ENCODE data around the gene OR10G8.
A peak's percentile ranks its signal among the peaks of the same experiment; 100 is the strongest.
"Not testable (repeated sequence)": the region's sequence is repeated elsewhere in the genome, so short reads cannot be mapped to it uniquely, and the experiment has no call there.

Gene OR10G8, protein sequence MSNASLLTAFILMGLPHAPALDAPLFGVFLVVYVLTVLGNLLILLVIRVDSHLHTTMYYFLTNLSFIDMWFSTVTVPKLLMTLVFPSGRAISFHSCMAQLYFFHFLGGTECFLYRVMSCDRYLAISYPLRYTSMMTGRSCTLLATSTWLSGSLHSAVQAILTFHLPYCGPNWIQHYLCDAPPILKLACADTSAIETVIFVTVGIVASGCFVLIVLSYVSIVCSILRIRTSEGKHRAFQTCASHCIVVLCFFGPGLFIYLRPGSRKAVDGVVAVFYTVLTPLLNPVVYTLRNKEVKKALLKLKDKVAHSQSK

DNA sequence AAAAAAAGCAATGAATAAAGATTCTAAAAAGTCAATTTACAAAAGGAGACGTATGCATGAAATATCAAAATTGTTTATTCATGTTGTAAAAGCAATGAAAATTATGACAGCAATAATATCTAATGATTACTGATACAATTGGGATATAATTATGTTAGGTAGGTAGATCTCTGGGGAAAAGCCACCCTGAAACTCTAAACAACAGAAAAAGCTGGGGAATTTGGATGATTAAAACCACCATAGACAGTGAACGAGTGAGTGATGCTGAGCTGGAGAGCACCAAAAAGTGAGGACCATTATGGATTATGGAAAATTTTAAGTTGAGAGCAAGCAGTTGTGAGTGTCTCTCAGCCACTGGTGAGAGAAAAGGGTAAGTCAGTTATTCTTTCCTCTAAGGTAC lies at the start of gene OR10G8:
TSS of gene OR10G8 (plus strand) at position 301 of the 400 bp plus-strand sequence. CDS start 2,825 bp downstream, outside the sequence.
- H3K4me1 Mint-ChIP-seq: no peaks in the 10 kb centered on the region
- H3K9me3 Mint-ChIP-seq: no peaks in the 10 kb centered on the region
- H3K27ac Mint-ChIP-seq: no peak within 1 kb of the TSS
- H3K27me3 Mint-ChIP-seq: peaks cover 7% of the 10 kb centered on the region
- no peak for ATAC-seq
- H3K4me3 Mint-ChIP-seq: no peak within 1 kb of the TSS
- no peak for DNase-seq

DNA sequence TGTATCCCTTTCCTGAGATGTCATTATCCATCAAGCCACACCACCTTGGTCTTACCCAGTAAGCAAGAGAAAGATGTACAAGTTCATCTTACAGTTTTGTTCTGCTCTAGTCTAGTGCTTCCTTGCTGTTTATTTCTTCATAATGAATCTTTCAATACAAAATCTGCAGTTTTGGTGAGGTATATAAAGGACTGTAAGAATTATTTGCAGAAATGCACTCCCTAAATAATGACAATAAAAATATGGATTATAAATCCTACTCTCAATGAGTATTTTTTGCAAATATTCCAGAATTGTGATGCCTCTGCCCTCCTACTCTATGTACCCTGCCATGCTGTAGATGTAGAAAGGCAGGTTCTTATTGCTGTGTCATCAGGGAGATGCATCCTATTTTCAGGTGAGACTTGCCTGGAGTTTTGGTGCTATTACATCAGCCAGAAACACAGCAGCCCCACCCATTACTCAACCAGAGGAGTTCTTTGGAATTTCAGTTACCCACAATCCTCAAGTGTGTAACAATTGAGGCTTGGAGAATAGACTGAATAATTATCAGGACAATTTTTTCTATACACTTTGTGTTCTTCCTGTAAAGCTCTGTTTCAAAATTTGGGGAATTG lies 48.8 kb upstream of the OR10G8 start, which contains the start of gene OR10S1:
TSS of gene OR10S1 (minus strand) at position 51 of the 617 bp plus-strand sequence. CDS start 117 bp downstream, outside the sequence.
- DNase-seq (no peak), ATAC-seq (peak; percentile 23)
- H3K4me3 Mint-ChIP-seq: no peak within 1 kb of the TSS
- peaks cover 6 to 9% of the 10 kb centered on the region in 2 donors for H3K9me3 Mint-ChIP-seq
- no peaks in the 10 kb centered on the region for H3K27me3 Mint-ChIP-seq
- H3K27ac Mint-ChIP-seq: peak within 1 kb of the TSS in 1 of 2 donors; percentile 75
- H3K4me1 Mint-ChIP-seq: no peaks in the 10 kb centered on the region

DNA sequence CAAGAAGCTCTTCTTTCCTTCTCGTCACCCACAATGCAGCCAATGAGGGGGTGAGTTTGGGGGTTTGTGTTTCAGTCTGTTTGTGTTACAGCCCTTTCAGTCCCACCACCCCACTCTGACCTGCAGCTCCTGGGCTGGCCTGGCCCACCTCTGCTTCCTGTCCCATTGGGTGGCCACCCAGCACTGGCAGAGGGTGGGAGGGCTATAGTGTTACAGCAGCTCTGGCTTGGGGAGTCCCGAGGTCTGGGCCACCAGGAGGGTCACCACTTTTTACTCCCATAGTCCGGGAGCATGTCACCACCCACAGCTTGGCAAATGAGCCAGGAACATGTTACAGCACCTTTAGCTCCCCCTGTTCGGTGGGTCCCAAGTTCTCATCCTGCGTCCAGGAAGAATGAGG lies 47.3 kb upstream of the OR10G8 start:
- Mint-ChIP-seq H3K4me3 (no peak overlapping the region), H3K27ac (no peak overlapping the region), H3K4me1 (no peaks in the 10 kb centered on the region), H3K27me3 (no peaks in the 10 kb centered on the region), H3K9me3 (peaks cover 12 to 22% of the 10 kb centered on the region in 2 donors)
- no peak for DNase-seq
- peak; percentile 23 for ATAC-seq

DNA sequence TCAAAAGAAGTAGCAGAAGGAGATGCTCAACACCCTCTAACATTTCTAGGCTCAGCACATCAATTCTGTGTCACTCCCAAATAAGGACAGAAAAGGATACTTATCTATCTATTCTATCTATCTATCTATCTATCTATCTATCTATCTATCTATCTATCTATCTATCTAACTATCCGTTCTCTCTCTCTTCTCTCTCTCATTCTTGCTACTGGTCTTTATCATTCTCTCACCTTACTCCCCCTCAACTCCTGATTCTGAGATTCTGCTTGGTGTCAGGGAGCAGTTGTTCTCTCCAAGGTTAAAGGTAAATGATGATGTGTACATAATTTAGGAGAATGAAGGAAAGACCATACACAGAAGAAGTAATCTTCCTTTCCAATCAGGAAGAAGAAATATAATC lies 31.5 kb upstream of the OR10G8 start, which contains the start of gene OR10G6:
TSS of gene OR10G6 (minus strand) at position 43 of the 400 bp plus-strand sequence. CDS start at position 43, 0 bp downstream.
- Mint-ChIP-seq H3K9me3 (no peaks in the 10 kb centered on the region), H3K4me1 (no peaks in the 10 kb centered on the region), H3K27me3 (peaks cover 7% of the 10 kb centered on the region), H3K27ac (no peak within 1 kb of the TSS), H3K4me3 (no peak within 1 kb of the TSS)
- ATAC-seq (no peak), DNase-seq (no peak)

DNA sequence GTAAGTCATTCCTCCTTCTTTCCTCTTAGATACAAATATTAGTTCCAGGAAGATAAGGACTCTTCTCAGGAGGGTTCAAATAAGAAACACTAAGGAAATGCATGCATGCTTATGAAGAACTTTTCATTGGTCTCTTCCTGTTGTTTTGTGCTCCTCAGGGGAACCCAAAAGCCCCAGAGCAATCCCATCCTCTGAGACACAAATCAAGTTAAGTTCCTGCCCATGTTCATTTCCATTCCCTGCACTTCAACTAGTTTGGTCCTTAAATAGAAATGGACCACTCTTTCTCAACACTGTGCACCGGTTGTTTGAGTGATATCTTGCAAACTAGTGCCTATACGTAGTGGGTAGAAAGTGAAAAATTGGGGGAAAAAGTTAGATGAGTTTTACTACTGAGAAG lies 13.9 kb upstream of the OR10G8 start, which contains the start of gene OR10G4:
TSS of gene OR10G4 (plus strand) at position 301 of the 400 bp plus-strand sequence. CDS start 2,578 bp downstream, outside the sequence.
- Mint-ChIP-seq H3K4me3 (no peak within 1 kb of the TSS), H3K9me3 (no peaks in the 10 kb centered on the region), H3K27ac (no peak within 1 kb of the TSS), H3K27me3 (no peaks in the 10 kb centered on the region), H3K4me1 (no peaks in the 10 kb centered on the region)
- DNase-seq: no peak
- ATAC-seq: no peak

DNA sequence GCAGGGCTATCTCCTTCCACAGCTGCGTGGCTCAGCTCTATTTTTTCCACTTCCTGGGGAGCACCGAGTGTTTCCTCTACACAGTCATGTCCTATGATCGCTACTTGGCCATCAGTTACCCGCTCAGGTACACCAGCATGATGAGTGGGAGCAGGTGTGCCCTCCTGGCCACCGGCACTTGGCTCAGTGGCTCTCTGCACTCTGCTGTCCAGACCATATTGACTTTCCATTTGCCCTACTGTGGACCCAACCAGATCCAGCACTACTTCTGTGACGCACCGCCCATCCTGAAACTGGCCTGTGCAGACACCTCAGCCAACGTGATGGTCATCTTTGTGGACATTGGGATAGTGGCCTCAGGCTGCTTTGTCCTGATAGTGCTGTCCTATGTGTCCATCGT lies 10.8 kb upstream of the OR10G8 start:
- H3K27me3 Mint-ChIP-seq, H3K9me3 Mint-ChIP-seq, H3K27ac Mint-ChIP-seq, H3K4me3 Mint-ChIP-seq, DNase-seq, H3K4me1 Mint-ChIP-seq: not testable (repeated sequence)
- ATAC-seq: peak; percentile 45

DNA sequence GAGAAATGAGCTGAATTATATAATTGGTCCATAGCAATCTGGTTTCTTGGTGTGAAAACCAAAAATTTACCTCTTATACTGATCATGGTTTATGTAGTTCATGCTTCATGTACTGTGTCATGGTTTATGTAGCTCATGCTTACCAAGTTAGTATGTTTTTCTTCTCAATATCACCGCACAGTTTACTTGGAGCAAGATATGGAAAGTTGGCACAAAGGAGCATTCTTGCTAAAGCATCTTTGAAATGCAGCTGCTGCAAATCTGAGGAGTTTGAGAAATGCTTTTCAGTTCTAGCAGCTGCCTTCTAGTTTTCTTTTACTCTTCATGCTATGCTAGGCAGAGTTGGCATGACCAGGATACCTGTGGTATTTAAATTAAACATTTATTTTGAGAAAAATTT lies 10.1 kb downstream of the OR10G8 start:
- DNase-seq (no peak), ATAC-seq (no peak)
- H3K9me3 Mint-ChIP-seq: no peaks in the 10 kb centered on the region
- no peak overlapping the region for H3K4me3 Mint-ChIP-seq
- H3K27ac Mint-ChIP-seq: no peak overlapping the region
- H3K27me3 Mint-ChIP-seq: peaks cover 9% of the 10 kb centered on the region
- H3K4me1 Mint-ChIP-seq: no peaks in the 10 kb centered on the region

DNA sequence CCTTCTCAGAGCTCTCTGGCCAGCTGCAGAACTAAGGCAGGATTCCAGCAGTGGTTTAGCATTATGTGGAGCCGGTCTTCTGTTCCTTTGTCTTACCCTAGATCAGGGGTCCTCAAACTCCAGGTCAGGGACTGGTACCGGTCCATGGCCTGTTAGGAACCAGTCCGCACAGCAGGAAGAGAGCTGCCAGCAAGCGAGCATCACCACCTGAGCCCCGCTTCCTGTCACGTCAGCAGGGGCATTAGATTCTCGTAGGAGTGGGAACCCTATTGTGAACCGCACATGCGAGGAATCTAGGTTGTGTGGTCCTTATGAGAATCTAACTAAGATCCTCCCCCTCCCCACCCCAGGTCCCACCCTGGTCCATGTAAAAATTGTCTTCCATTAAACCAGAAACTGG lies 13.0 kb downstream of the OR10G8 start:
- Mint-ChIP-seq H3K4me1 (no peaks in the 10 kb centered on the region), H3K4me3 (no peak overlapping the region), H3K27me3 (peaks cover 9% of the 10 kb centered on the region), H3K9me3 (no peaks in the 10 kb centered on the region), H3K27ac (no peak overlapping the region)
- ATAC-seq: no peak
- DNase-seq: no peak

DNA sequence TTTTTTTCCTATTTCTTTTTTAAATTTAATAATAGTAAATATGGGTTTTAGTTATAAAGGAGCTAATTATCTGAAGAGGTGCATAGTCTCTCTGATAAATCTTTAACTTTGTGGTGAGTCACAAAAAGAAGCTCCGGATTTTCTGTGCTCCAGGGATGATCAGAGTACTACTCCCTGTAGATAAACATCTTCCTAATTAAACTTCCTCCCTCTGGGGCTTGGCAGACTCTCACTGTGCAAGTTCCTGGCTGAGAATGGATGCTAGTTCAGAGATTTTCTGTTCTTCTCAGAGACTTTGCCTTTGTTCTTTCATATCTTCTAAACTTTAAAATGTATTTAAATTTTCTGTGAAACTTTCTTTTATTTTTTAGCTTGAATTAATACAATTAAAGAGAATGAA lies 14.7 kb downstream of the OR10G8 start, which contains the start of gene OR10G7:
TSS of gene OR10G7 (minus strand) at position 72 of the 400 bp plus-strand sequence. CDS start 2,324 bp downstream, outside the sequence.
- Mint-ChIP-seq H3K4me3 (no peak within 1 kb of the TSS), H3K27ac (no peak within 1 kb of the TSS), H3K27me3 (peaks cover 9% of the 10 kb centered on the region), H3K4me1 (no peaks in the 10 kb centered on the region), H3K9me3 (no peaks in the 10 kb centered on the region)
- ATAC-seq: no peak
- no peak for DNase-seq

DNA sequence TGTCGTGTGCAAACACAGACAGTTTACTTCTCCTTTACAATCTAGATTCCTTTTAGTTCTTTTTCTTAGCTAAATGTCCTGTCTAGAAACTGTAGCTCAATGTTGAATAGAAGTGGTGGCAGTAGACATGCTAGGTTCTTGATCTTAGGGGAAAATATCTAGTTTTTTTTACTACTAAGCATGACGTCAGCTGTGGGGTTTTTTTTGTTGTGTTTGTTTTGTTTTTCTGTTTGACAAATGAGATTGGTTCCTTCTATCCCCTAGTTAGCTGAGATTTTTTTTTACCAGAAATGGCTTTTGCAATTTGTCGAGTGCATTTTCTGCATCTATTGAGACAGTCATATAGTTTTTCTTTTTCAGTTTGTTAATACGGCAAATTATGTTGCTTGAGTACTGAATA lies 16.8 kb downstream of the OR10G8 start:
- no peak overlapping the region for H3K27ac Mint-ChIP-seq
- ATAC-seq: no peak
- no peak overlapping the region for H3K4me3 Mint-ChIP-seq
- no peaks in the 10 kb centered on the region for H3K9me3 Mint-ChIP-seq
- peaks cover 4% of the 10 kb centered on the region for H3K27me3 Mint-ChIP-seq
- H3K4me1 Mint-ChIP-seq: no peaks in the 10 kb centered on the region
- no peak for DNase-seq

DNA sequence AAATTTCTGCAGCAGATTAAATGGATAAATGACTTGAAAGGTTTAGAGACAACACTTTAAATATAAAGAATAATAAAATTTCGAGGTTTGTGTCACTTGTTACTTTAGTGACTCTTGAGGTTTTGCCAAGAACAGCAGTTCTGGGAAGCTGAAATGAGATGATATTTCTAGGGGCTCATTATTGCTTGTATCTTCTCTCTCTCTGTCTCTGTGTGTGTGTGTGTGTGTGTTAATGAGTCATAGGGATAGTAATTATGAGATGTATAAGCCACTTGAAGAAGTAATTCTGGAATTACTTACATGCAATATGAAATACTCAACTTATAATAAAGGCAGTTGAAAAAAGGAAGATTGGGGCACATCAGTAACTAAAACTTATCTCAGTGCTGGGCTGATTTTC lies 24.1 kb downstream of the OR10G8 start:
- no peak overlapping the region for H3K27ac Mint-ChIP-seq
- ATAC-seq (no peak), DNase-seq (no peak)
- H3K9me3 Mint-ChIP-seq: no peaks in the 10 kb centered on the region
- peaks cover 6% of the 10 kb centered on the region for H3K4me1 Mint-ChIP-seq
- no peak overlapping the region for H3K4me3 Mint-ChIP-seq
- H3K27me3 Mint-ChIP-seq: peaks cover 8% of the 10 kb centered on the region

DNA sequence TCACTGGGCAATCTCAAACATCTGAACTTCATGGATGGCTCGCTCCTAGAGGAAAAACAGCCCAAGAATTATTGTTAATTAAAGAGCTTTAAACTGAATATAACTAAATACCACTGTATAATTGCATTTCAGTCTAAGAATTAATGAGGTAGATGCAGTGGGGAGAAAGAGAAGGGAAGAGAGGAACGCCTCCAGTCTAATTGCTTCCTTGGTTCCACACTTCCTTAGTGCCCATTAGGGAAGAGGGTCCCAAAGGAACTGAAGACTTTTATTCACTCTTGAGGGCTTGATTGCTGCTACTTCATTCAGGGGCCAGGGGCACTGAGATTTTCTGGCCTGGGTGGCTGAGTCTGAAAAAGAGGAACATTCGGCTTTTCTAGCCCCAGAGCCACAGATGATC lies 26.4 kb downstream of the OR10G8 start:
- Mint-ChIP-seq H3K27ac (no peak overlapping the region), H3K27me3 (peaks cover 8% of the 10 kb centered on the region), H3K4me3 (no peak overlapping the region), H3K9me3 (no peaks in the 10 kb centered on the region), H3K4me1 (peaks cover 6% of the 10 kb centered on the region)
- DNase-seq: no peak
- no peak for ATAC-seq

DNA sequence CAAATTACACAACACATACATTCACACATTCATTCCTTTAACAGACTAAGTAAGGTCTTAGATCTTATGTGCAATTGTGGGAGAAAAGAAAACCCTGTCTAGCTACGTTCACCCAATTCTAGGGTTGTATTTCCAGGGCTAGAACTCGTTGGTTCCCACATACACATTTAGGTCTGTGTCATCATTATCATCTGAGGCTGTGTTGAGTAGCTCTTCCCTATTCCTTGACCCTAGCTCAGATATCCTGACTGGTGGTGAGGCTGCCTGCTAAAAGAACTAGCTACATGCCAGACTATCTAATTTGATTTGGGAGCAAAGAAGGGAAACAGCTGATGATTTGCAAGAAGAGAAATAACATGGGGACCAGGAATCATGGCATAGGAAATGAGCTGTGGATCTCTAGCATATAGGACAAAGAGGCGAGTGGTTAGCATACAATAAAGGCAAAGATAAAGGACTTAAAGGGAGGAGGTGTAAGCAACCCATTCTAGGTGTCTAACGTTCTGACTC lies 42.1 kb downstream of the OR10G8 start:
- DNase-seq (no peak), ATAC-seq (no peak)
- Mint-ChIP-seq H3K27ac (no peak overlapping the region), H3K4me3 (peak overlapping the region in 1 of 2 donors; percentile 30), H3K4me1 (peaks cover 23% of the 10 kb centered on the region), H3K27me3 (peaks cover 60% of the 10 kb centered on the region), H3K9me3 (no peaks in the 10 kb centered on the region)

DNA sequence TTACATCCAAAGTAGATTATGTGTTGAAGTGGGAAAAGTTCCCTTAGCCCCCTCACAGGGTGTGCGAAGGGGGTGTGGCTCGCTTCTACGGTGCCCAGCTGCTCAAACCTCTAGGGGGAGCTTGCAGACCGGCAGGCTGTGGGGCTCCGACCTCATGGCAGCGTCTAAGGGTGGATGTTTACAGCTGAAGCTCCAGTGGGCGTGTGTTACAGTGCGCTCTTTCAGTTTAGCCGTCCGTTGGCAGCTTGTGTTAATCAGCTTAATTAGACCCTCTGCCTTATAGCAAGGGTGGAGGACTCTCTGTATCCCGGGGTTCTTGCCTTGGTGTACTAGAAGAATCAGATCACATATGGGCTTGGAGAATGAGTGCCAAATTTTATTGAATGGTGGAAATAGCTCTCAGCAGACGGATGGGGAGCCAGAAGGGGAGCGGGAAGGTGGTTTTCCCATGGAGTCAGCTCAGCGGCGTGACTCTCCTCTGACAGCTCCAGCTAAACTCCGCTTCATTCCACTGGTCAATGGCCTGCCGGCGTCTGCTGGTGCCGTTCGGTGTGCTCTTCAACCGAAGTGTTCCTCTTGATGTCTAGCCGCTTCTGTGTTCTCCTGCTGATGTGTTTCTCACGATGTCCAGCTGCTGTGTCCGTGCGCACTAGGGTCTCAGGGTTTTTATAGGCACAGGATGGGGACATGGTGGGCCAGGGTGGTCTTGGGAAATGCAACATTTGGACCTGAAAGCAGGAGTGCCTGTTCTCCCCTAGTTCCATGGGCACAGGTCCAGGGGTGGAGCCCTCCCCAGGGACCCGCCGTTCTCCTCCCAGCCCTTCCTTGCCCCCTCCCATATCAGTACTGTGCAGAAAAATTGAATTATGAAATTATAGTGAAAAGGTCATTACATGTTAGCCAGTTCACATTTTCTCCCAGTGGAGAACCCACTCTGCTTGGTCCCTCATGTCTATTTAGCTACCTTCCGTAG lies 43.1 kb downstream of the OR10G8 start:
- Mint-ChIP-seq H3K27me3 (peaks cover 63% of the 10 kb centered on the region), H3K4me1 (peaks cover 23% of the 10 kb centered on the region), H3K4me3 (peak overlapping the region; percentile 42 to 63), H3K27ac (peak overlapping the region; percentile 11 to 27), H3K9me3 (no peaks in the 10 kb centered on the region)
- peak; percentile 93 for ATAC-seq
- DNase-seq: peak; percentile 55 to 67
